Breast epithelium (tissue), 3 donors: ENCODE data around the gene CHST15.

ENCODE experiments used
- POLR2A ChIP-seq: fragments of 450-650 bp; IDR thresholded peaks from one replicate; pipeline ENCODE4 v1.6.1; 2016; ENCODE audit warnings: antibody characterized with exemption, mild to moderate bottlenecking, moderate library complexity
- TF ChIP-seq, protein P1 (sequence below), 3 donors: fragments of 450-650 bp; IDR thresholded peaks; one replicate each; pipeline ENCODE4 v1.5.1; 2016 to 2017; ENCODE audit warnings: antibody characterized with exemption in 3 of 3, mild to moderate bottlenecking in 3 of 3, moderate library complexity in 3 of 3

- TF ChIP-seq, protein P1, sequence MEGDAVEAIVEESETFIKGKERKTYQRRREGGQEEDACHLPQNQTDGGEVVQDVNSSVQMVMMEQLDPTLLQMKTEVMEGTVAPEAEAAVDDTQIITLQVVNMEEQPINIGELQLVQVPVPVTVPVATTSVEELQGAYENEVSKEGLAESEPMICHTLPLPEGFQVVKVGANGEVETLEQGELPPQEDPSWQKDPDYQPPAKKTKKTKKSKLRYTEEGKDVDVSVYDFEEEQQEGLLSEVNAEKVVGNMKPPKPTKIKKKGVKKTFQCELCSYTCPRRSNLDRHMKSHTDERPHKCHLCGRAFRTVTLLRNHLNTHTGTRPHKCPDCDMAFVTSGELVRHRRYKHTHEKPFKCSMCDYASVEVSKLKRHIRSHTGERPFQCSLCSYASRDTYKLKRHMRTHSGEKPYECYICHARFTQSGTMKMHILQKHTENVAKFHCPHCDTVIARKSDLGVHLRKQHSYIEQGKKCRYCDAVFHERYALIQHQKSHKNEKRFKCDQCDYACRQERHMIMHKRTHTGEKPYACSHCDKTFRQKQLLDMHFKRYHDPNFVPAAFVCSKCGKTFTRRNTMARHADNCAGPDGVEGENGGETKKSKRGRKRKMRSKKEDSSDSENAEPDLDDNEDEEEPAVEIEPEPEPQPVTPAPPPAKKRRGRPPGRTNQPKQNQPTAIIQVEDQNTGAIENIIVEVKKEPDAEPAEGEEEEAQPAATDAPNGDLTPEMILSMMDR (IDR thresholded peaks at IDR 0.05) = no peak
- TF ChIP-seq POLR2A = no peak
These were observed 59.5 kb downstream of the CHST15 start for GRCh38 chr10:124033887-124034218.
